ENCODE data around the gene HEYL. TPM values are rescaled to one million over a fixed set of nuclear protein-coding genes. Genes with fewer than 3 reads are reported as not detected.

The HEYL gene
- total and polyA plus RNA-seq, 8 donors: 0.45 to 6.0 (median 3.4) TPM; not detected in 1

GRCh38 chr1:39642796-39643195 is 3.4 kb upstream of the HEYL start:
- DNase-seq: no peak
- intact Hi-C loops (cut with DNase I; ENCODE audit: low total_unique reads): no loop called here
- no peak overlapping the region for H3K27ac ChIP-seq
- H3K9me3 ChIP-seq: no peaks in the 10 kb centered on the region
- H3K4me1 ChIP-seq: peaks cover 4 to 25% (median 14%) of the 10 kb centered on the region in 4 donors
- H3K36me3 ChIP-seq: no peaks in the 10 kb centered on the region
- 68 to 80% (median 72%) methylated on average over 4 of the region's 4 CpGs for WGBS, 5 donors
- no peak for TF ChIP-seq CTCF (IDR thresholded peaks at IDR 0.05)
- TF ChIP-seq POLR2A (IDR thresholded peaks at IDR 0.05): no peak
- no peak for TF ChIP-seq POLR2AphosphoS5 (IDR thresholded peaks at IDR 0.05)
- H3K4me3 ChIP-seq: no peak overlapping the region
- peaks cover 0 to 38% (median 12%) of the 10 kb centered on the region in 3 donors for H3K27me3 ChIP-seq

GRCh38 chr1:39640861-39641260 is 1.4 kb upstream of the HEYL start:
- H3K4me3 ChIP-seq: no peak overlapping the region
- no peak overlapping the region for H3K27ac ChIP-seq
- H3K4me1 ChIP-seq: peaks cover 4 to 13% (median 8%) of the 10 kb centered on the region in 4 donors
- 85 to 96% (median 93%) methylated on average over 8 of the region's 8 CpGs for WGBS, 5 donors
- no peaks in the 10 kb centered on the region for H3K36me3 ChIP-seq
- DNase-seq: no peak
- H3K27me3 ChIP-seq: peaks cover 0 to 37% (median 12%) of the 10 kb centered on the region in 3 donors
- intact Hi-C loops (cut with DNase I; ENCODE audit: low total_unique reads): no loop called here
- no peaks in the 10 kb centered on the region for H3K9me3 ChIP-seq
- TF ChIP-seq POLR2A (IDR thresholded peaks at IDR 0.05) (no peak), CTCF (IDR thresholded peaks at IDR 0.05) (no peak), EP300 (IDR thresholded peaks at IDR 0.05) (no peak), POLR2AphosphoS5 (IDR thresholded peaks at IDR 0.05) (no peak)

- peak overlapping the region; percentile 42 to 53 (median 48) for H3K4me3 ChIP-seq
- 67 to 75% (median 73%) methylated on average over 3 of the region's 3 CpGs for WGBS, 5 donors
- H3K27me3 ChIP-seq: peaks cover 0 to 45% (median 12%) of the 10 kb centered on the region in 3 donors
- intact Hi-C loops (cut with DNase I; ENCODE audit: low total_unique reads): no loop called here
- peak overlapping the region in 4 of 5 donors; percentile 29 to 72 (median 63) for H3K27ac ChIP-seq
- H3K36me3 ChIP-seq: no peaks in the 10 kb centered on the region
- H3K4me1 ChIP-seq: peaks cover 4 to 13% (median 8%) of the 10 kb centered on the region in 4 donors
- DNase-seq: no peak
- H3K9me3 ChIP-seq: no peaks in the 10 kb centered on the region
- TF ChIP-seq EP300 (IDR thresholded peaks at IDR 0.05): no peak
- TF ChIP-seq CTCF (IDR thresholded peaks at IDR 0.05): no peak
- no peak for TF ChIP-seq POLR2A (IDR thresholded peaks at IDR 0.05)
- TF ChIP-seq POLR2AphosphoS5 (IDR thresholded peaks at IDR 0.05): no peak
Observed at GRCh38 chr1:39638965-39639304, 508 bp downstream of the HEYL start.

- TF ChIP-seq EP300 (IDR thresholded peaks at IDR 0.05): no peak
- no peak for TF ChIP-seq POLR2A (IDR thresholded peaks at IDR 0.05)
- no peak for TF ChIP-seq POLR2AphosphoS5 (IDR thresholded peaks at IDR 0.05)
- no peak for TF ChIP-seq CTCF (IDR thresholded peaks at IDR 0.05)
- H3K27ac ChIP-seq: peak overlapping the region in 1 of 5 donors; percentile 29
- H3K9me3 ChIP-seq: no peaks in the 10 kb centered on the region
- peaks cover 4 to 20% (median 17%) of the 10 kb centered on the region in 4 donors for H3K4me1 ChIP-seq
- 77 to 88% (median 83%) methylated on average over 4 of the region's 4 CpGs for WGBS, 5 donors
- peak overlapping the region in 1 of 4 donors; percentile 48 for H3K4me3 ChIP-seq
- intact Hi-C loops (cut with DNase I; ENCODE audit: low total_unique reads): no loop called here
- H3K36me3 ChIP-seq: no peaks in the 10 kb centered on the region
- peaks cover 0 to 56% (median 26%) of the 10 kb centered on the region in 3 donors for H3K27me3 ChIP-seq
- peak in 1 of 2 donors; percentile 47 for DNase-seq
Observed at GRCh38 chr1:39637361-39637760, 2.1 kb downstream of the HEYL start.
